ENCODE data around the gene PTDSS2. TPM values are rescaled to one million over a fixed set of nuclear protein-coding genes. Genes with fewer than 3 reads are reported as not detected.
A peak's percentile ranks its signal among the peaks of the same experiment; 100 is the strongest.
"Not testable (repeated sequence)": the region's sequence is repeated elsewhere in the genome, so short reads cannot be mapped to it uniquely, and the experiment has no call there.

Gene PTDSS2
- total RNA-seq, 1 experiment from 2014 or later: 27.5 TPM

DNA sequence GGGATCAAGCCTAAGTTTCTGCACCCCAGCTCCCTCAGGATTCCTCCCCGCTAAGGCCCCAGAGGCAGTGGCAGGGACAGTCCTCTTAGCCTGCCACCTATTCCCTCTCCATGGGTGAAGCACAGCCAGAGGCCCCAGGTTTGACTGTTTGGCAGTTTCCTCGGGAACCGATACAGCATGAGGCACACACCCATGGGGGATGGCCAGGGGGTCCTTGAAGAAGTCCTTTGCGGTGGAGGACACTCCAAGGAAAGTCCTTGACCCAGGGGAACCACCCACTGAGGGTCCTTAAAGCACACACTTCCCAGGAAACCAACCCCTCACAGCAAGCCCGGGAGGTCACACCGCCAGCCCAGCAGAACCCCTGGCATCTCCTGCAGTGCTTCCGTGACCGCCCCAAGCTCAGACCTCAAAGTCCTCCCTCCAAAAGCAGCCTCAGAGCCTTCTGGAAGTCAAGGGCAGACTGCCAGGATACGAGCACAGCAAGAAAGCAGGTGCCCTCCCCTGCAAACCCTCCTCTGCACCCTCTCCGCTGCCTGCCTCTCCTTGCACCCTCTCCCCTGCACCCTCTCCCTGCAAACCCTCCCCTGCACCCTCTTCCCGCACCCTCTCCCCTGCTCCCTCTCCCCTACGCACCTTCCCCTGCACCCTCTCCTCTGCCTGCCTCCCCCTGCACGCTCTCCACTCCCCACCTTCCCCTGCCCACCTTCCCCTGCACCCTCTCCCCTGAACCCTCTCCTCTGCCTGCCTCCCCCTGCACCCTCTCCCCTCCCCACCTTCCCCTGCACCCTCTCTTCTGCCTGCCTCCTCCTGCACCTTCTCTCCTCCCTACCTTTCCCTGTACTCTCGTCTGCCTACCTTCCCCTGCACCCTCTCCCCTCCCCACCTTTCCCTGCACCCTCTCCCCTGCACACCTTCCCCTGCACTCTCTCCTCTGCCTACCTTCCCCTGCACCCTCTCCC lies 36.7 kb upstream of the PTDSS2 start:
- peak; percentile 54 for DNase-seq (ENCODE audit: low read depth)

DNA sequence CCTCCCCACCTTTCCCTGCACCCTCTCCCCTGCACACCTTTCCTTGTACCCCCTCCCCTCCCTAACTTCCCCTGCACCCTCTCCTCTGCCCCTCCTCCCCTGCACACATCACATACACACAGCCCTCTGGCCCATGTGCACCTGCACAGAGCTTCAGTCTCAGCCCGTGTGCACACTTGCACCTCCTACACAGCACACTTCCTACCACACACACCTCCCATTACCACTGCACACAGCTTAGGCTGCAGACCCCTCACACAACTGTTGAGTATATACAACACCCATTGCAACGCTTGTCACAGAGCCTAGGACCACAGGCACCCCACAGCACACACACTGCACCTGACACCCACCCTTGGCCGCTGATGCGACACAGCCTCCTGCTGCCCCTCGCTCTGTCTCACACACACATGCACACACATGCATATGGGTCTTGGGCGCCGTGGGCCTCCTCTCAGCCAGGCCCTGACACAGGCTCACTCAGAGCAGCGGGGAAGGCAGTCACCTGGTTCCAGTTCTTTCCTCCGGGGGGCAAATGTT lies 35.7 kb upstream of the PTDSS2 start:
- DNase-seq (ENCODE audit: low read depth): no peak

DNA sequence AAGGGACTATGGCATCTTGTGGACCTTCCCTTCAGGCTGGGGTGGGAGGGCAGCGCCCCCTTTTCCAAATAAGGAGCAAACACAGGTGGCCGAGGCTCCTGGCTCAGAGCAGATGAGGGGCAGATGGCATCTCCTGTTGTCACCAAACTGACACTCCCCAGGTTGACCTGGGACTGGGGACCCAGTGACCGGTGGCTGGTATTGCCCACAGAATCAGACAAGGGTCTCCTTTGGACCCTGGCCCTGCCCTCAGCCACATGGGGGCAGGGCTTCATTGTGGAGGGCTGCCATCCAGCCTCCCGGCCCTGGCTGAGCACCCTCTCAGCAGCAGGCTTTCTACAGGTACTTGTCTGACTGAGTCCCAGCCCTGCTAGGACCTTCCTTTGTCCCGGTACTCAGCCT lies 34.4 kb upstream of the PTDSS2 start:
- no peak for DNase-seq (ENCODE audit: low read depth)

DNA sequence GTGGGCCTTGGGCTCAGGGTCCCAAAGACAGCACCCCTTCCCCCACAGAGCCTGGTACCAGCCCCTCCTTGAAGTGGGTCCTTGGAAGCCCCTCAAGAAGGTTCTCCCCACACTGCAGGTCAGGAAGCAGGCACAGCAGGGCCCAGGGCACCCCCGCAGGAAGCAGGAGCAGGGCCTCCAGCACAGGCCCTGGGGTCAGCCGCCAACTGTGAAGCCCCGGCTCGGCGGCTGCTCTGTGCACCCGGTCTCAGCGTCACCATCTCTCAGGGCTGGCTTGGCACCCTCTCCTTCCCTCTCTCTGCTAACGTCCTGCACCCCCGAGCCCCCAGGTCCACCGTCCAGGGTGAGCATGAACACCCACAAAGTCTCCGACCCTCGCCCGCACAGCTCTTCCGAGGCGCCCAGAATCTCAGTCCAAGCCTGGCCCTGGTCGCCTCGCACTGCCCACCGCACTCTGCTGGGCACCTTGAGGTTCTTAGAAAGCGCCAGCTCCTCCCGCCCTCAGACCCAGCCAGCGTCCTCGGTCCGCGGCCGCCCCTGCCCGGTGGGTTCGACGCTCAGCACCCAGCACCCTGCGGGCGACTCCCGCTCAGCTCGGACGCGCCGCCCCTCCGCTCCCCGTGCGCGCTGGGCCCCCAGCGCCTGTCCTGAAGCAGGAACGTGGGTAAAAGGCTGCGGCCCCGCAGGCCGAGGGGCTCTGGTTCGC lies 33.9 kb upstream of the PTDSS2 start:
- DNase-seq (ENCODE audit: low read depth): no peak

DNA sequence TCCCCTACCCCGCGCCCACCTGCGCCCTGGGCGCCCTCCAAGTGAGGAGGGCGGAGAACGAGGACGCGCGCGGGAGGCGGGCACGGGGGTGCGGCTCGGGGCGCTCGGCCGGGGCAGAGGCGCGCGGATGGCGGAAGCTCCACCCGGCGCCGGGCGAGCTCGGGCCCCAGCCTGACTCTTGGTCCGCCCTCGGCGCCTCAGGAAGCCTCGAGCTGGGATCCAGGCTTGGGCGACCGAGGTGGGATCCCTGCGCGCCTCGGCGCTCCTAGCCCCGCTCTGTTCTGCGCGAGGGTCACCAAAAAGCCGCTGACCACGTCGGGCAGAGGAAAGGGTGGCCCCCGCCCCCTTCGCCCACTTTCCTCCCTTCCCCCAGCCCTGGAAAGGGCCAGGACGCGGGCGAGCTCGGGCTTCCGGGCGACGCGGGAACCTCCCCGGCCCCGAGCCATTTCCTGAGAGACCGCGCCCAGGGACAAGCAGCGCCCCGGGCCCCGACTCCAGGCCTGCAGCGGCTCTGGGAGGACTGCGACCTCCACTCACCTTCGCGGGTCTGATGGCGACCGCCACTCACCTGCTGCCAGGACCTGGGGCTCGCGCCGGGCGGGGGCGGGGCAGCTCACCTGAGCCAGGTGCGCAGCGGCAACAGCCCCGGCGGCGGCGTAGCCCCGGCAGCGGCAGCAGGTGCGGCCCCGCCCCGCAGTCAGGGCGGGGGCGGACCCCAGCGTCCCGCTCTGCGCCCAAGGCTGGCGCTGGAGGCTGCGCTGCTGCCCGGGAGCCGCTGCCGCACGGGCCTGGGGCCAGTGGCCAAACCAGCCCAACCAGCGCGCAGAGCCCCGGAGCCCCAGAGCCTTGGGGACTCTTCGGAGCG lies 33.1 kb upstream of the PTDSS2 start:
- no peak for DNase-seq (ENCODE audit: low read depth)

DNA sequence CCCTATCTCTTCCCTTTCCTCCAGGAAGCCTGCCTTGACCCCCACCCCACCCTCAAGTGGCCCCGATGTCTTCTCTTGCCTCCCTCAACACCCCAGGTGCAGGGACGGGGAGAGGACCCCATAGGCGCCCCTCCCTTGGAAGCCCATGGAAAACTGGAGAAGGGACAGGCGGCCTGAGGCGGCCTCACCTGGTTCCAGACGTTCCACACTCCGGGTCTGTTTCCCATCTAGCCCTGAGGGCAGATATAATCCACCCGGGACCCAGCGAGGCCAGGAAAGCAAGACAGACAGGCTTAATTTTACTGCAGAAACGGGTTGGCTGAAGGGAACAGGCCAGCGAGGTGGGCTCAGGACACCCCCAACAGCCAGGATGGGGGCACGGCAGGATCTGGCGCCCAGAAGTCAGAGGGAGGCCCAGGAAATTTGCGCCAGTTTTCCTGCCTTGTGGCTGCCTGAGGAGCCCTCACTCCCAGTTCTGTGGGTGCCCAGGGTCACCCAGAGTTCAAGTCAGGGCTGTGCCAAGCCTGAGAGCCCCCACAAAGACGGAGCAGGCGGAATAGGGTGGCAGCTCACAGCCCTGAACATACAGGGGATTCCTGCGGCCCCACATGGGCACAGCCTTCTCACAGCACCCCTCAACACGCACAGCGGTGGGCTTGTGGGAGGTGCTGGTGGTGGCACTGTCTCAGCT lies 32.3 kb upstream of the PTDSS2 start:
- no peak for DNase-seq (ENCODE audit: low read depth)

DNA sequence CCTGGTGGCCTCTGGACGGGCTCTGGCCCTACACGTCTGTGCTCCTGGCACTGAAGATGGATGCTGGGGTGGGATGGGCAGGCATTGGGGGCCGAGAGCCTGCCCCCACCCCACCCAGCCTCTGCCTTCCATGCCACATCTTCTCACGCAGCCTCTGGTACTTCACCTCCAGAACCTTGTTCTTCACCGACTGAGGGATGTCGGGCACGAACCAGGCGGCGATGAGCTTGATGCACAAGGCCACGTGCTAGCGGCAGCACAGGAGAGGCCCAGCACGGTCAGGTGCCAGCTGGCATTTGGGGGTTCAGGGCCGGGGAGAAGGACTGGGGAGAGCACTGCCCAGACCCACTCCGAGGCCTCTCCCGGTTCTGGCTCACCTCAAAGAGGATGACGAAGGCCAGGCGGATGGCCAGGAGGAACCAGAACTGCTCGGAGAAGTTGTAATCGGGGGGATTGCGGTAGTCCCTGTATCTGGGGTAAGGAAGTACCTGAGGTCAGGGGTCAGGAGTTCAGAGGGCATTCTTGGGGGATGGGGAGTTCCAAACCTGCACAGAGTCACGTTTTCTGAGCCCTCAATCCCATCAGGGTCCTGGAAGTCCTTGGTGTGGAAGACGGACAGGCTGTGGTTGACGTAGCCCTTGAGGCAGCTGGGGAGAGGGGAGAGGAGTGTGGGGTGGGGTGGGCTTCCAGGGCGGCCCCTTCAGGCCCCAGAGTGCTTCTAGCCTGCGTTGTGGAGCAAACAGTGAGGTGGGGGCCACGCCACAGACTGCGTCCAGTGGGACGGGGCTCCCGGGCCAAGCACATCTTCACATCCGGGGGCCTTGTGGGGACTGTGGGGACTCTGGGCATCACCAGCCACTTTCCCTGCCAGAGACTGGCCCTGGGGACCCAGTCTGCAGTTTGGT lies 31.5 kb upstream of the PTDSS2 start:
- no peak for DNase-seq (ENCODE audit: low read depth)

DNA sequence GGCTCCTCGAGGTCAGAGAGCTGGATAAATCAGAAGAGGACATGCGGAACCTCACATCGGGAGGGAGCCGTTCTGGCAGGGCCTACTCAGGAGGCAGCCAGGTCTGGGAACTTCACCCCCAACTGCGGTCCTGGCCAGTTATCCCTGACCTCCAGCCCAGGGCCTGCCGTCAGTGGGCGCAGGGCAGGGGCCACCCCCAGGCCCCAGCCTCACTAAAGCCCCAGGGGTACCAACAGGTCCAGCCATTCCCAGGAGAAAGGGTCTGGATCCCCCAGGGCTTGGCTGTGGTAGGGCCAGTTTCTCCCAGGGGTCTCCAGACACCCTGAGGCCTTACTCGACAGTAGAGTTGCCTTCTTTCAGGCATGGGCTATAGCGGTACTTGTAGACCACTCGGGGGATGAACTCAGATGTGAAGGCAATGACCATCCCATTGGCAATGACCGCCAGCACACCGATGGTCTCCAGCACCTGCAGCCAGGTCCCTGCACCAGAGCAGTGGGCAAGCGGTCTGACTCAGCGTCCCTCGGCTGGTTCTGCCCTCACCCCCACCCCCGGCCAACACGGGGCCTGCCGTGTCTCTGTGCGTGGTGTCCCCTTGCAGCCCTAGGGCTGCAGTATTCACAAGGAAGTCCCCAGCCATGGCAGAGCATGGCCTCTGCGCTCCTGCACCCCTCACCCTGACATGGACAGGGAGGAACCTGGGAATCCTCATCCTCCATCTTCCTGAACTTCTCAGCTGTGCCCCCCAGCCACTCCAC lies 30.7 kb upstream of the PTDSS2 start:
- no peak for DNase-seq (ENCODE audit: low read depth)

DNA sequence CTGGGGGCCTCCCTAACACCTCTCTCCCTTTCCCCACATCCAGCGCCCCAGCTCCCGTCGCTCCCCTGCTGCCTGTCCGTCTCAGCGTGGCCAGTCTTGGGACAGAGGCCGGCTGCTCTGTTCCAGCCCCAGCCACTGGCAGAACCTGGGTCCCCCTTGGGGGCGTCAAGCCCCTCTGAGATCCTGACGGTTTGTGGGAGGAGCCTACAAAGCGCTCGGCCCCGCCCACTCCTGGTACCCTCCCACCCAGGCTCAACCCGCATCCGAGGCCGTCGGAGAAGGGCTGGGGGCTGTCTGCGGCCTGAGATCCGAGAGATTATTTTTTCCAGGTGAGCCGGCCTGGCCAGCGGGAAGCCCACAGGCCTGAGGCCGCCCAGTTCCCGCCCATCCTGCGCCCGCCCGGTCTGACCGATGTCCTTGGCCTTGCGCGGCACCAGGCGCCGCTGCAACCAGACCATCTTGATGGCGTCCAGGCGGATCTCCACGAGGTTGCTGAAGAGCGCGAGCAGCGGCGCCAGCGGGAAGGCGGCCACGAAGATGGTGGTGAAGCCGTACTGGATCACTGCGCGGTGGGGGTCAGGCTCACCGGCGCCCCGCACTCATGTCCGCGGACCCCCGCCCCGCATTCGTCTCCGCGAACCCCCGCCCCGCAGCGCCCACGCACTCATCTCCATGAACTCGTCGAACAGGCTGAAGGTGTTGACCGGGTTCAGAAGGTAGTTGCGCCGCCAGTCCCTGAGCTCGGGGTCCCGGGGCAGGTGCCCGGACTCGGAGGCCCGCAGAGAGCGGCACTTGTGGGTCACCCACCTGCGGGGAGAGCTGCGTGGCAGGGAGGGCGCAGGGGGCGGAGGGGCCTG lies 29.8 kb upstream of the PTDSS2 start:
- DNase-seq (ENCODE audit: low read depth): no peak

DNA sequence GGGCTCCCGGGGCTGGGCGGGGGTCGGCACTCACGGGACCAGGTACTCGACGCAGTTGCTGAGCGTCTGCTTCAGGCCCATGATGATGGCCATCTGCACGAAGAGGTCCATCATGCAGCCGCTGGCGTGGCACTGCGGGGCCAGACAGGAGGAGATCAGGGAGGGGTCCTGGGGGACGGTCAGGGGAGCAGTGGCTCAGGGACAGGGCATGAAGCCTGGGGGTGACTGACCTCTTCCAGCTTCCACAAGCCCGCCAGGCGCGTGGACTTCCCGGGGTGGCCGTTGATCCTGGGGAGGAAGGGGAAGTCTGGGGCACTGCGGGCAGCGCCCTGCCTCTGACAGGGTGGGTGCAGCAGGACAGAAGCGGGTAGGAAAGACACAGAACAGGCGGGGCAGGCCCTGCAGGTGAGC lies 29.2 kb upstream of the PTDSS2 start:
- no peak for DNase-seq (ENCODE audit: low read depth)

DNA sequence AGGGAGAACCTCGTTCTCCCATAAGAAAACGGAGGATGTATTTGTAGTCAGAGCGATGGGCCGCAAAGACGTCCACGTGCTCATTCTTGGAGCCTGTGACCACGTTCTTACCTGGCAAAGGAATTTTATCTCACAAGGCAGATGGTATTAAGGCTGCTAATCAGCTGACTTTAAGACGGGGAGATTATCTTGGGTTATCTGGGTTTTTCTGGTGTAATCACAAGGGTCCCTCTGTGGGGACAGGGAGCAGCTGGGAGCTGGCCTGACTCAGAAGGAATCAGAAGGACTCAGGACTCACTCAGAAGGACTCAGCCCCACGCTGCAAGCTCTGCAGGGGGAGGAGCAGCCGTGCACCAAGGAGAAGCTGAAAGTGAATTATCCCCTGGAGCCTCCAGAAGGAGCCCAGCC lies 27.8 kb upstream of the PTDSS2 start:
- no peak for DNase-seq (ENCODE audit: low read depth)

DNA sequence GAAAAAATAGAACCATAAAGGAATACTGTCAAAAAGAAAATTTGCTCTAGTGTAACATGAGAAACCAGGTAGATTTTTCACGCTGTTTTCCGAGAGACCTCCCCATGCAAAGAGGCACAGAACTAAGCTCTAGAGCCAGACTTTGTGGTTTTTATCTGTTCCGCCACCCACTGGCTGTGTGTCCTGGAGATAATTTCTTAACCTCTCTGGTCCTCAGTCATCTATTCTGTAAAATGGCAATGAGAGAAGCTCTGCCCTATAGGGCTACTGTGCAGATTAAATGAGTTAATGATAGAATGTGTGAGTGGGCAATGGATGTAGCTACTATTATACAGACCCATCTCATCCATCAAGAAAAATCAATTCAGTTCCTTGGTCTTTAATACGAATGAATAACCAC lies 25.8 kb upstream of the PTDSS2 start:
- no peak for DNase-seq (ENCODE audit: low read depth)

DNA sequence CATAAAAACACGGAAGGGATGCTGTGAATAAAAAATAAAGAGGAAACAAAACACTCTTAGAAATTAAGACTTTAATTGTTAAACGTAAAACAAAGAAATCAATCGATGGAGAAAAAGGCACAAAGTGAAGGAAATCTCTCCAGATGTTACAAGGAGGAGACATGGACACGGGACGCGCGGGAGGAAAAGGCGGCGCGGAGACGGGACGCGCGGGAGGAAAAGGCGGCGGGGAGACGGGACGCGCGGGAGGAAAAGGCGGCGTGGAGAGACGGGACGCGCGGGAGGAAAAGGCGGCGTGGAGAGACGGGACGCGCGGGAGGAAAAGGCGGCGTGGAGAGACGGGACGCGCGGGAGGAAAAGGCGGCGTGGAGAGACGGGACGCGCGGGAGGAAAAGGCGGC lies 25.3 kb upstream of the PTDSS2 start:
- DNase-seq (ENCODE audit: low read depth): not testable (repeated sequence)

DNA sequence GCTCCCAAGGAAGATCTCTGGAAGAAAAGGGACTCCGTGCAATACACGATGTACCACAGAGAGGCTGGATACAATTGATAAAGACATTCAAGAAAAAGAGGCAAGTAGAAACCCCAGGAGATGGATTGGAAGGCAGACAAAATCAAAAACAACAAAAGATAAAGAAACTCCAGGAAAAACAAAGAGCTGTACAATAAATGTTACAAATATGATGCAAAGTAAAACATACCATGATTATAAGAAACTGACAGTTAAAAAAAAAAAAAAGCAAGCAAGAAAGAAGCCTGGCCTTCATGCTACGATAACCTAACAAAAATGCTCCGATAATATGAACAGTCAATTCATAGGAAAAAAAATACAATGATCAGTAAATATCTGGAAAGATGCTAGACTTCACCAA lies 24.8 kb upstream of the PTDSS2 start:
- no peak for DNase-seq (ENCODE audit: low read depth)

DNA sequence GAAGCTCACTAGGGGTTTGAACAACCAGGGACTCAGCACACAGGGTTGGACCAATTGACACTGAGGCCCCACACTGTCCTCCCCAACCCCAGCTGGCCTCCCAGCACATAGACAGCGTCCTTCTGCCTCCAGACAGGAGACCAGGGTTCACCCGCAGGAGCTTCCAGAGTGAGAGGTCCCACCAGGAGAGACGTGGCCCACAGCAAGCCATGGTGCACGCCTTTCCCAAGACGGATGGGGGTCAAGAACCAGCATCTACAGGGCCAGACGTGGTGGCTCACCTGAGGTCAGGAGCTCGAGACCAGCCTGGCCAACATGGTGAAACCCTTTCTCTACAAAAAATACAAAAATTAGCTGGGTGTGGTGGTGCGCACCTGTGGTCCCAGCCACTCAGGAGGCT lies 23.2 kb upstream of the PTDSS2 start:
- DNase-seq (ENCODE audit: low read depth): no peak

DNA sequence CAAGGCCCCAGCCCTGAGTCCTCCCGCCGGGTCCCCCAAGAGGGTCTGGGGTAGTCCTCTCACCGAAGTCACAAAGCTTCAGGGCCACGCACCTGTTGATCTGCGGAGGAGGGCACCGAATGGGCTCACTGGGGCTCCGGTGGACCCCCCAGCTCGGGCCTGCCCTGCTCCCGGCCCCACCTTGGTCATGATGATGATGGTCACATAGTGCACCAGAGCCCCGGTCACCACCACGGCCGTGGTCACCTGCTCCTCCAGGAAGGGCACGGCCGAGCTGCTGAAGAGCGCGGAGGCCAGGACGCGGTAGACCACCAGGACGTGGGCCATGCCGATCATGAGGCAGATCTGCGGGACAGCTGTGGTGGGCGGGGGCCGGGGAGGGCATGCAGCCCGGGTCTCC lies 21.8 kb upstream of the PTDSS2 start:
- no peak for DNase-seq (ENCODE audit: low read depth)

DNA sequence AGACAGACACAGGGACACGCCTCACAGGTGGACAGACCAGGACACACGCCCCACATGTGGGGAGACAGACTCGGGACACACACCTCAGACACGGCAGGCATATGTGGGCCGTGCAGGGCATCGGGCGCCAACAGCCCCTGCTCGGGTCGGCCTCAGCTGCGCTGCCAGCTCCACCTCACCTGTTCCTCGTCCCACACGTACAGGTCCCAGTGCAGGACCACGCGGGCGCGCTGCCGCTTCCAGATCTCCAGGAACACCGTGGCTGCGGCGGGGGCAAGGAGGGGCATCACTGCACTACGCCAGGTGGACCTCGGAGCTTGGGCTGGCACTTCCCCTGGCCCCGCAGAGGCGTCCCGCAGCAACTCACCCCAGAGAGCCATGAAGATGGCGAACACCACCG lies 20.7 kb upstream of the PTDSS2 start:
- no peak for DNase-seq (ENCODE audit: low read depth)

DNA sequence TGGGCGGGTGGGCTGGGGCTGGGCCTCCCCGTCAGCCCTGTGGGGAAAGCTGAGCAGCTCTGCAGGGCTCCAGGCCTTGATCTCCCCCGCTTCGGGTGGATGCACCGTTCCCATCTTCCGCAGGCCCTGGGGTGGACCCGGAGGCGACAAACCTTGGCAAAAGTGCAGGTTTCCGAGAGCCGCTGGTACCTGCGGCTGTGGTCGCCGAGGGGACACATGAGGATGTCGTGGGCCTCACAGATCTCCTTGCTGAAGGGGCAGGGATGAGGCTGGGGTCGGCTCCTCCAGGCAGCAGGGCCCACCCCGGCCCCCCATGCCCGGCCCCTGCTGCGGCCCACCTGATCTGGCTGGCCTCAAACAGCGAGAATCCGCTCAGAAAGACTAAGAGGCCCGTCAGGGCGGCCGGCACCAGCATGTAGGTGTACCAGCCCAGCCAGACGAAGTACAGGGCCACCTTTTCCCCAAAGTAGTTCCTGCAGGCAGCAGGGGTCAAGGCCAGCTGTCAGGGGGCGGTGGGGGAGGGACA lies 20.1 kb upstream of the PTDSS2 start:
- DNase-seq (ENCODE audit: low read depth): no peak

All from M059J (cell line).